ENCODE results near the gene EMC10.
"Not testable (repeated sequence)": the region's sequence is repeated elsewhere in the genome, so short reads cannot be mapped to it uniquely, and the experiment has no call there.

Gene EMC10

GRCh38 chr19:50515168-50515561 lies 38.9 kb downstream of the EMC10 start:
- DNase-seq (ENCODE audit: low spot score), result no peak

GRCh38 chr19:50516456-50516855 lies 40.1 kb downstream of the EMC10 start:
- DNase-seq (ENCODE audit: low spot score), result no peak

GRCh38 chr19:50516964-50517703 lies 40.8 kb downstream of the EMC10 start:
- DNase-seq (ENCODE audit: low spot score), result no peak

- DNase-seq (ENCODE audit: low spot score), result no peak
These were observed 41.4 kb downstream of the EMC10 start for GRCh38 chr19:50517704-50518075.

GRCh38 chr19:50518091-50519005 lies 42.0 kb downstream of the EMC10 start:
- DNase-seq (ENCODE audit: low spot score), result no peak

- no peak for DNase-seq (ENCODE audit: low spot score)
These were observed 42.8 kb downstream of the EMC10 start for GRCh38 chr19:50519006-50519575.

- DNase-seq (ENCODE audit: low spot score), result no peak
These were observed 44.6 kb downstream of the EMC10 start for GRCh38 chr19:50520822-50521465.

- DNase-seq (ENCODE audit: low spot score), result no peak
These were observed 46.6 kb downstream of the EMC10 start for GRCh38 chr19:50522881-50523280.

- not testable (repeated sequence) for DNase-seq (ENCODE audit: low spot score)
These were observed 51.7 kb downstream of the EMC10 start for GRCh38 chr19:50528052-50528451.

- no peak for DNase-seq (ENCODE audit: low spot score)
These were observed 54.9 kb downstream of the EMC10 start for GRCh38 chr19:50531171-50531612.

GRCh38 chr19:50532952-50533351 lies 56.6 kb downstream of the EMC10 start:
- DNase-seq (ENCODE audit: low spot score), result no peak

- no peak for DNase-seq (ENCODE audit: low spot score)
These were observed 58.2 kb downstream of the EMC10 start for GRCh38 chr19:50534478-50534877.

- no peak for DNase-seq (ENCODE audit: low spot score)
These were observed 59.4 kb downstream of the EMC10 start for GRCh38 chr19:50535672-50536187.

- no peak for DNase-seq (ENCODE audit: low spot score)
These were observed 60.5 kb downstream of the EMC10 start for GRCh38 chr19:50536662-50537305.

GRCh38 chr19:50537306-50537685 lies 61.0 kb downstream of the EMC10 start:
- no peak for DNase-seq (ENCODE audit: low spot score)

- DNase-seq (ENCODE audit: low spot score), result peak; percentile 93
These were observed 61.5 kb downstream of the EMC10 start for GRCh38 chr19:50537769-50538230.

Measured in hepatic stellate cell (primary cell).